Measurements from ENCODE around the gene VASH1. TPM values are rescaled to one million over a fixed set of nuclear protein-coding genes. Genes with fewer than 3 reads are reported as not detected.
A peak's percentile ranks its signal among the peaks of the same experiment; 100 is the strongest.

Gene VASH1
- total and polyA plus RNA-seq, 2 of the 13 experiments (the other 11 are each of a cell fraction or from before 2014, with no cell fraction given) = 0.11 to 0.24 TPM

DNA sequence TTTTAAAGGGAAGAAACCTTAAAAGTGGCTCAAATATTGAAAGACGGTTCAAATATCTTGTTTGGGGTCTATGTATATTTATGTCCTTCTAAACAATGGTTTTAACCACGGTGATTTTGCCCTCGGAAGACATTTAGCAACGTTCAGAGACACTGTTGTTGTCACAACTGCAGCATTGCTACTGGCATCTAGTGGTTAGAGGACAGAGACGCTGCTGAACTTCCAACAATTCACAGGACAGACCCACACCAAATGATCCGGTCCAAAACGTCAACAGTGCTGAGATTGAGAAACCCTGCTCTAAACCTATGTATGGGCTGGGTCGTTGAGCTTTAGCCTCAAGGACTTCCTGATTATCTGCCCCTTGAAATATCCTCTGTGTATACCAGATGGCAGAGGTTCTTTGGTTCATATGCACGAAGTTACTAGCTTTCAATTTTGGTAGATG lies 49.7 kb downstream of the VASH1 start (continued):
- TF ChIP-seq ZNF772 (CRISPR knock-in tag; IDR thresholded peaks at IDR 0.05) (no peak), SMC3 (IDR thresholded peaks at IDR 0.05; ENCODE audit: low read length) (0 out of 2 replicates have a peak, but pooled peaks have one; percentile 29), ATF1 (CRISPR knock-in tag; IDR thresholded peaks at IDR 0.05) (no peak), ZNF33A (CRISPR knock-in tag; IDR thresholded peaks at IDR 0.05; ENCODE audit: borderline replicate concordance) (no peak), TEAD3 (CRISPR knock-in tag; optimal IDR thresholded peaks at IDR 0.05; ENCODE audit: borderline replicate concordance) (peak; percentile 39), TIGD3 (CRISPR knock-in tag; IDR thresholded peaks at IDR 0.05; ENCODE audit: borderline replicate concordance) (no peak), SIX4 (CRISPR knock-in tag; IDR thresholded peaks at IDR 0.05) (no peak), DRAP1 (CRISPR knock-in tag; IDR thresholded peaks at IDR 0.05) (no peak), ZNF629 (CRISPR knock-in tag; conservative IDR thresholded peaks at IDR 0.05) (no peak), ZNF577 (CRISPR knock-in tag; IDR thresholded peaks at IDR 0.05; ENCODE audit: borderline replicate concordance, low read depth) (no peak), HHEX (CRISPR knock-in tag; IDR thresholded peaks at IDR 0.05) (no peak)

DNA sequence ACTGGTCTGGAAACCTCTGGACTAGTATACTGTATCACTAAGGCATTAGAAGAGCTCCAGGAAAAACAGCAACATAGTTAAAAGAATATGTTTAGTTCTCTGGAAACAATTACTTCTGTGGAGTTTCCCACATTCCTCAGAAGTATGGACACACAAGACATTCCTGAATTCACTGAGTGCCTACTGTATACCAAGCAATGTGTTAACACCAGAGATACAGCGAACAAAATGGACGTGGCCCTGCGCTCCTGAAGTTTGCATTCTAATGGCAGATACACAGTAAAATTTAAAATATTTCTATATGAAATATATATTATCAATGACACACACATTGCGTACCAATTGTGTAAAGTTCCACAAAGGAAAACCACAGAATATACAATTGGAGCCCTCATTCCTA lies 50.3 kb downstream of the VASH1 start:
- in situ Hi-C loops (cut with HindIII; ENCODE audit: extremely low pct_ligation_motif_present, low pct_unique_long_range_greater_than_20kb) = no loop called here
- peak overlapping the region; percentile 76 for H3K9ac ChIP-seq (ENCODE audit: insufficient read depth, low read depth, low read length)
- BruUV-seq (replicated peaks) = no TSS peak
- ChIA-PET CTCF (ENCODE audit: low intra/inter-chr PET ratio, low total read pairs) (interaction anchor here (1.0 kb wide), 1 partner anchor 101 kb away, joined by 3 read pairs; no protein-coding TSS in a partner anchor), POLR2A (interaction anchor here (0.7 to 3.8 kb wide), 6 partner anchors 12 to 151 kb away, joined by 3 to 62 read pairs (median 4); no protein-coding TSS in a partner anchor)
- 0 out of 5 replicates have a peak, but pooled peaks cover 0 to 9% of the 10 kb centered on the region in 2 experiments for H3K27me3 ChIP-seq (ENCODE audit: control insufficient read depth in 1 of 2, insufficient read depth in 2 of 2, low read length in 2 of 2)
- peak overlapping the region; percentile 92 for H3K4me2 ChIP-seq (ENCODE audit: low read depth, low read length)
- WGBS (ENCODE audit: low lambda C conversion rate) = 5% methylated on average over 4 of the region's 4 CpGs
- H3K4me1 ChIP-seq (ENCODE audit: insufficient read depth, low read length) = peaks cover 22% of the 10 kb centered on the region
- no peak for FAIRE-seq
- peak overlapping the region; percentile 67 for H3K27ac ChIP-seq (ENCODE audit: extremely low read length, insufficient read depth, low read length)
- no peaks in the 10 kb centered on the region for H3K9me3 ChIP-seq (ENCODE audit: low read length)
- no peak overlapping the region for H2AFZ ChIP-seq (ENCODE audit: low read length)
- no peak for ATAC-seq
- TF ChIP-seq ZNF784 (CRISPR knock-in tag; IDR thresholded peaks at IDR 0.05; ENCODE audit: borderline replicate concordance) (no peak), ZNF839 (CRISPR knock-in tag; IDR thresholded peaks at IDR 0.05; ENCODE audit: borderline replicate concordance) (no peak), ZKSCAN8 (CRISPR knock-in tag; IDR thresholded peaks at IDR 0.05; ENCODE audit: borderline replicate concordance) (peak; percentile 98)
- no peak for DNase-seq (ENCODE audit: low spot score)
- peaks cover 2% of the 10 kb centered on the region for H3K79me2 ChIP-seq (ENCODE audit: insufficient read depth, low read length)
- peaks cover 2 to 24% of the 10 kb centered on the region in 2 experiments; a peak in 3 of 5 replicates for H3K36me3 ChIP-seq (replicated peaks in 1 of 2; ENCODE audit: control insufficient read depth in 1 of 2, insufficient read depth in 2 of 2, low read length in 2 of 2)
- intact Hi-C loops (cut with micrococcal nuclease; ENCODE audit: unreplicated experiment) = no loop called here
- H4K20me1 ChIP-seq (ENCODE audit: insufficient read depth, low read length) = no peaks in the 10 kb centered on the region
- H3K4me3 ChIP-seq (replicated peaks in 1 of 3; ENCODE audit: insufficient read depth in 1 of 3, low read depth in 2 of 3, low read length in 3 of 3) = peak overlapping the region; percentile 78 to 96 (median 87)
